ENCODE measurements around the gene CACNA2D2.

CACNA2D2 gene

DNA sequence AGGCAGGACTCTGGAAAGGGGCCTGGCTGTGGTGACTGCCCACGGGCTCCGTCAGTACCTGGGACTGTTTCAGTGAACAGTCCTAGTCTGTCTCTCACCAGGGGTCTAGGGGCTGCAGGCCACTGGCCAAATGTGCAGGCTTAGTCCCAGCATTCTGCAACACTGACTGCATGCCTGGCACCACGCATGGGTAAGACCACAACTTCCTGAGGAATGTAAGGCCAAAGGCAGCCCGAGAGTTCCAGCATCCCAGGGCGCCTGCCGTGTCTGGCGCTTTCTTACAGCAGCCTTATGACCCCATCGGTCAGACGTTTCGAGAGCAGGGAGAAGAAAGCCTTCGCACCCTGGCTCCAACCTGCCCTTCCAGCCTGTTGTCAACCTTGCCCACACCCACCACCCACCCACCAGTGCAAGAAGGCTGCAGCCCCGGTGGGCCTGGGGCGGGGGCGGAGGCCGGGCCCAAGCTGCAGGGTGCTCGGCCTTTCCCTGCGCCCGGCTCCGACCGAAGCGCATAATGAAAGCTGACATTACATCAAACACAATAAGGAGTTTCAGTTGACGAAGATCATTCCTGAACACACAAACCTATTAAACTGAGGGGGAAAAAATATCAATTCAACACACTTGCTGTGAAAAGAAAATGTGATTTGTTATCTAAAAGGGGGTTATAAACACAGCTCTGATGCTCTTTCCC lies 114.6 kb downstream of the CACNA2D2 start:
- peak; percentile 63 for DNase-seq

- DNase-seq: peak; percentile 73
Observed at GRCh38 chr3:50388016-50388719, 115.3 kb downstream of the CACNA2D2 start.

GRCh38 chr3:50385754-50386153 lies 117.7 kb downstream of the CACNA2D2 start:
- no peak for DNase-seq

DNA sequence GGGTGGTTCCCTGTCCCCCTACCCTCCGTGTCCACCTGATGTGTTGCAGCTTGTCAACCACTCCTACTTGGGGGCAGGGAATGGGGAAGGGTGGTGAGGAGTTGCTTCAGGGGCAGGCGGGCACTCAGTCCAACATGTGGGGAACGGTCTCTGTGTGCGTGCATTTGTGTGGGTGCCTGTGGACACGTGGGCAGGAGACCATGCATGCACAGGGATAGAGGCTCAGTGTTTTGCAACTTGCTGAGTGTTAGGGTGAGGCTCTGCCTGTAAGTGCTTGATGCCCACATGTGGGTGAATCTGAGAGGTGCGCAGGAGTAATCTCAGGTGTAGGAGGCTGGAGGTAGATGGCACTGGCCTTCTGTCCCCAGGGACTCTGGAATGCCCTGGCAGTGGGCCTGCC lies 119.7 kb downstream of the CACNA2D2 start:
- DNase-seq: no peak

- no peak for DNase-seq
Observed at GRCh38 chr3:50382722-50383121, 120.7 kb downstream of the CACNA2D2 start.

DNA sequence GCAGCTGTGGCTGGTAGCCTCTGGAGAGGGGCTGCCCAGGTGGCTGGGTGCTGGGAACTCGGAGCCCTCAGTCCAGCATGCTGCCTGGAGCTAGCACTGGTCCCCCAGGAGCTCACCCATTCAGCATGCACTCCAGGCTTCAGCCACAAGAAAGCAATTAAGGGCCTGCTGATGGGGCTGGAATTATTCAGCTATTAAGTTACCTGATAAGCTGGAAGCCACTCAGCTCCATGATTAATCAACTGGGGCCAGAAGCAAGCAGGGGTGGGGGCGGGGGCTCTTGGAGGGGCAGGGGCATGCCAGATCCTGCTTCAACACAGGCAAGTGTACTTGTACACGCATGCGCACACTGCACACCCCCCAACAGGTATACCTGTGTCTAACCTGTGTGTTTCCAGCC lies 122.1 kb downstream of the CACNA2D2 start:
- DNase-seq: no peak

- DNase-seq: no peak
Observed at GRCh38 chr3:50380405-50381085, 122.9 kb downstream of the CACNA2D2 start.

- DNase-seq: no peak
Observed at GRCh38 chr3:50378757-50379156, 124.7 kb downstream of the CACNA2D2 start.

- no peak for DNase-seq
Observed at GRCh38 chr3:50378024-50378423, 125.4 kb downstream of the CACNA2D2 start.

GRCh38 chr3:50375258-50375931 lies 128.0 kb downstream of the CACNA2D2 start:
- DNase-seq: no peak

DNA sequence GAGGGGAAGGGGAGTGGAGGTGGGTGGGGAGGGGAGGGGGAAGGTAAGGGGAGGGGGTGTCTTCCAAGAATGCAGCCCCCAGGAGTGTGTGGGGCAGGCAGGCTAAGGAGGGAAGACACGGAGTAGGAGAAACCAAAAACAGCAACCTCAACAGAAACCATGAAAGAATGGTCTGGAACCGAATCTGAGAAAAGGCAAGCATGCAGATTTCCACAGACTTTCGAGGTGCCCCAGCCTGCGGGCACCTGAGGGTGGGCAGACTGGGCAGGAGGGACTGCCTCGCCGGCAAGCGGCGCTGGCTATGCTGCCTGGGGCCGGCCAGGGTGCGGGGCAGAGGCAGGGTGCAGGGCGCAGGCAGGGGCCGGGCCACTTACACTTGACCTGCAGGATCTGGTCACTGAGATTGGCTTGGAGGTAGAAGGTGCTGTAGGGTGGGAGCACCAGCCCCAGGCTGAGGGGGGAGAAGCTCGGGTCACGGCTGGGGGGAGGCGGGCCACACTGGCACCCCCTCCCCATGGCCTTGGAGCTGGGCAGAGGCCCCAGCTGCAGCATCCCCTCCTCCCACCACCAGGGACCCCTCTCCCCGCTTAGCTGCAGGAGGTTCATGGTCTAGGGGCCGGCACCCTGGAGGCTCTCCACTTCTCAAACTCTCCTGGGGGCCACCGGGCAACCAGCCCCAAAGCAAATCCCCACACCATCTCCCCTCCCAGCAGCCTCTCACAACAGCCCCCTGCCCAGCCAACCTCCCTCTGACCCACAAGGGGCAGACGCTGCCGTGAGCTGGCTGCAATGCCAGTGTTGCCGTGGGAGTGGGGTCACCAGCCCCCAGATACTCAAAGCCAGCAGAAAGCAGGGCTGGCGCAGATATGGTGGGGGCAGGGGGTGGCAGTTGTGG lies 128.8 kb downstream of the CACNA2D2 start:
- no peak for DNase-seq

GRCh38 chr3:50373146-50374051 lies 130.0 kb downstream of the CACNA2D2 start:
- DNase-seq: no peak

GRCh38 chr3:50372349-50372748 lies 131.1 kb downstream of the CACNA2D2 start:
- no peak for DNase-seq

DNA sequence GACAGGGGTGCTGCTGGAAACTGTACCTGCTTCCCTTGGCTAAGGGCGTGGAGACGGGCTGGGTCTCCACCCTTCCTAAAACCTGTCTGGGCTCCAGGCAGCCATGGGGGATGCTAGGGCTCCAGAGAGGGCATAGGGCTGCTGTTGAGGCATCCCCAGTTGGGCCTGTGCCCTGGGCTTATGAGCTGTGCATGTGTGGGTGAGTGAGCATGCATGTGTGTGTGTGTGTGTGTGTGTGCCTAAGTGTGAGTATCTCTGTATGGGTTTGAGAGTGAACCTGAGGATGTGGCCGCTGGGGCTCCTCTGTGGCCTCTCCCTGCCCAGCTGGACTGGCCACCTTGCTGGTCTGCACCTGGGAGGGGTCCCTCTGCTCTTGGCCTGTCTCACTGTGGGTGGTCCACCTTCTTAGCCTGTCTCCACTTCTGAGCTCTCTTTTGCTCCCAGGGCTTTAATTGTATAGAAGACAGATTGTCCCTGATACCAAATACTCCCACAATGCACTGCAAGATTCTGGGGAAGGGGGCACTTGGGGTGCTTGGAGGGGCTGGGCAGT lies 132.2 kb downstream of the CACNA2D2 start:
- DNase-seq: no peak

DNA sequence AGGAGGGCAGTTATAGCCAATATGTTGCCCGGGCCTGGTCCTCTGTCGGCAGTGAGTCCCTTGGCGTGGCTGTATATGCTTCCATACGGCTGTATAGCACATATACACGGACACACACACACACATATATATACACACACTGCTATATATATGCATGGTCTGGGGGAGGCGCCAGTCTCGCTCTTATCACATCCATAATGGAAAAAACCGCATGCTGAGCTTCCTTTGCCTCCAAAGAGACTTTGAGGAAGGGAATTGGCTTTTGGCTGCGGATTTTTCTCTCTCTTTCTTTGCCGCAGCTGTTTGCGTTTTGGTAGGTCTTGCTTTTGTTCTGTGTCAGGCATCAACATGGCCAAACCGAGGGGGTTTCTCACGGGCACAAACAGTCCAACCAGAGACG lies 132.8 kb downstream of the CACNA2D2 start:
- DNase-seq: no peak

DNA sequence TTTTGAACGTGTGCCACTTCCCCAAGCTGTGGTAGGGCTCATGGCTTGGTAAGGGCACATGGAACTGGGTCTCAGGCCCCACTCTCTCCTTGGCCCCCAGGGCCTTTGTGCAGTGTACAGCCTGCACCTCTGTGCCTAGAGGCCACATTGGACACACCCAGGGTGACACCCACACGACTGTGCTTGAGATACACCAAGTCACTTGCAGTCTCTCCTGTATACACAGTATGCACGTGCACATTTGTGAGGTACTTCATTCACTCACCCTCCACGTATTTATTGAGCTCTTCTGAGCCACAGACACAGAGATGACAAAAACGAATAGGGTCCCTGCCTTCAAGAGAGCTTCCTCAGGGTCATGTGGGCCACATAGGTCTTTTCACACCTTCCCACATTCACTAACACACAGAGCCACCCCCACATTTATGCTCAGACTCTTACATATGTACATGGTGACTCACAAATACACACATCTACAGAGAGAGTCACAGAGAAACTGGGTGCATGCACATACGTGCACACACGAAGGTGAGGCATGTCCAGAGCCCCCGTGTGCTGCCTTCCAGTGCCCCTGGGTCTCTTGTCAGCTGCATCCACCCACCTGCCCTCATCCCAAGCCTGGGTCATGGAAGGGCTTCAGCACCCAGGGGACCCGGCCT lies 134.3 kb downstream of the CACNA2D2 start:
- DNase-seq: no peak

DNA sequence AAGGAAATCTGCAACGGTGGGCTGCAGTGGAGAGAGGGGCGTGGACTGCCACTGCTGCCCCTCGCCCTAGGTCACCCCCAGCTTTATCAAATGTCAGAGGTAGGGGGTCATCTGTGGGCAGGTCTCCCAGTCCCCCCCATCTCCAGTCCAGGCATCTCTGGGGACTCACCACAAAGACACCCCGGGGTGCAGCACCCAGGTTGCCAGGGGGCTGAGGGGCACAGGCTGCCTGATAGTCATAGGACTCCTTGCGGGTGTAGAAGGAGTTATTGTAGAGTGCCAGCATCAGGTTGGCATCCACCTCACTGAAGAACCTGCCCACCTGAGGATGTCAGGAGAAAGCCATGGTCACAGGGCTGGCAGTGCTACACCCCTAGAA lies 137.6 kb downstream of the CACNA2D2 start:
- DNase-seq: no peak

- DNase-seq: peak; percentile 95
Observed at GRCh38 chr3:50365080-50365841, 138.2 kb downstream of the CACNA2D2 start.

DNA sequence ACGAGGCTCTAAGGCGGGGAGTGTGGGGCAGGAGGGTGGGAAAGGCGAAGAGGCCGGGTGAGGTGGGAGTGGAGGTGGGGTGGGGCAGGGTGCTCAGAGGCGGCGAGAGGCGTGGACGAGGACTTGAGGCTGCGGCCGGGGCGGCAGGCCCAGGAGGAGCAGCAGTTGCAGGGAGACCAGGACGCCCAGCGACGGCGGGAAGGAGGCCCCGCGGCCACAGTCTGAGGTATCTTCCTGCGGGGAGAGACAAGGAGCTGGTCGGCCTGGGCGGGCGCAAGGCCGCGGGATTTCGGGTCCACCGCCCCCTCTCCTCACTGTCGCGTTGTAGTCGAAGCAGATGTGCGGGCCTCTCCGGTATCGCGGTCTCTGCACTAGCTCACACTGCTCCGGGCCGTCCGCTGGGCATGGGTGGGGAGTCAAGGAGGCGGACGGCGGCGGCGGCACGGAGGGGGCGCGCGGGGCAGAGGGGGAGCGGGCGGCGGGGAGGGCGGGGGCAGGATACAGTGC lies 138.8 kb downstream of the CACNA2D2 start:
- no peak for DNase-seq

GRCh38 chr3:50359760-50360110 lies 143.7 kb downstream of the CACNA2D2 start:
- no peak for DNase-seq

Measured in islet precursor cell (in vitro differentiated cells).